ENCODE results near the gene SLC7A7. TPM values are rescaled to one million over a fixed set of nuclear protein-coding genes. Genes with fewer than 3 reads are reported as not detected.
"Not testable (repeated sequence)": the region's sequence is repeated elsewhere in the genome, so short reads cannot be mapped to it uniquely, and the experiment has no call there.

The SLC7A7 gene
- total RNA-seq, 1 donor from 2014 or later: 7.6 TPM

DNA sequence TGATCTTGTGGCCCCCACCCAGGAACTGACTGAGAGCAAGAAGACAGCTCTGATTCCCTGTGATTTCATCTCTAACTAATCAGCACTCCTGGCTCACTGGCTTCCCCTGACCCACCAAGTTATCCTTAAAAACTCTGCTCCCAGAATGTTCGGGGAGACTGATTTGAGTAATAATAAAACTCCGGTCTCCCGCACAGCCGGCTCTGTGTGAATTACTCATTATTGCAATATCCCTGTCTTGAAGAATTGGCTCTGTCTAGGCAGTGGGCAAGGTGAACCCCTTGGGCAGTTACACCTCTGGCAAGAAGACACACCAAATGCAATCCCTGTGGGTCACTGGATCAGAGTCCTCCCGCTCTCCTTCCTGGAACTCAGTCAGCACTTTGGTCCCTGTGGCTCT, 21.3 kb downstream of the SLC7A7 start:
- Histone ChIP-seq H3K9me3 (no peaks in the 10 kb centered on the region), H3K36me3 (no peaks in the 10 kb centered on the region), H3K4me3 (no peak overlapping the region), H3K27me3 (no peaks in the 10 kb centered on the region), H3K4me1 (no peaks in the 10 kb centered on the region), H3K27ac (no peak overlapping the region)
- intact Hi-C loops (cut with DNase I): no loop called here
- no peak for DNase-seq (ENCODE audit: low spot score in 2 of 2)
- TF ChIP-seq, protein P1, sequence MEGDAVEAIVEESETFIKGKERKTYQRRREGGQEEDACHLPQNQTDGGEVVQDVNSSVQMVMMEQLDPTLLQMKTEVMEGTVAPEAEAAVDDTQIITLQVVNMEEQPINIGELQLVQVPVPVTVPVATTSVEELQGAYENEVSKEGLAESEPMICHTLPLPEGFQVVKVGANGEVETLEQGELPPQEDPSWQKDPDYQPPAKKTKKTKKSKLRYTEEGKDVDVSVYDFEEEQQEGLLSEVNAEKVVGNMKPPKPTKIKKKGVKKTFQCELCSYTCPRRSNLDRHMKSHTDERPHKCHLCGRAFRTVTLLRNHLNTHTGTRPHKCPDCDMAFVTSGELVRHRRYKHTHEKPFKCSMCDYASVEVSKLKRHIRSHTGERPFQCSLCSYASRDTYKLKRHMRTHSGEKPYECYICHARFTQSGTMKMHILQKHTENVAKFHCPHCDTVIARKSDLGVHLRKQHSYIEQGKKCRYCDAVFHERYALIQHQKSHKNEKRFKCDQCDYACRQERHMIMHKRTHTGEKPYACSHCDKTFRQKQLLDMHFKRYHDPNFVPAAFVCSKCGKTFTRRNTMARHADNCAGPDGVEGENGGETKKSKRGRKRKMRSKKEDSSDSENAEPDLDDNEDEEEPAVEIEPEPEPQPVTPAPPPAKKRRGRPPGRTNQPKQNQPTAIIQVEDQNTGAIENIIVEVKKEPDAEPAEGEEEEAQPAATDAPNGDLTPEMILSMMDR (IDR thresholded peaks at IDR 0.05): no peak

DNA sequence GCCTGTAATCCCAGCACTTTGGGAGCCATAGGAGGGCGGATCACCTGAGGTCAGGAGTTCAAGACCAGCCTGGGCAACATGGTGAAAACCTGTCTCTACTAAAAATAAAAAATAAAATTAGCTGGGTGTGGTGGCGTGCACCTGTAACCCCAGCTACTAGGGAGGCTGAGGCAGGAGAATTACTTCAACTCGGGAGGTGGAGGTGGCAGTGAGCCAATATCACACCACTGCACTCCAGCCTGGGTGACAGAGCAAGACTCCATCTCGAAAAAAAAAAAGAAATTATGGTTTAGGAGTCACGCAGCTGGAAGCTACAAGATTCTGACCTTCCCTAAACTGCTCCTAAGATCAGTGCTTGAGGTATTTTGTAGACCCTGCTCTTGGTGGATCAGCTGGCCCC, 21.7 kb downstream of the SLC7A7 start:
- intact Hi-C loops (cut with DNase I); H3K4me1 ChIP-seq; H3K27ac ChIP-seq; DNase-seq (ENCODE audit: low spot score in 2 of 2); H3K27me3 ChIP-seq; H3K36me3 ChIP-seq; H3K9me3 ChIP-seq; H3K4me3 ChIP-seq: not testable (repeated sequence)

DNA sequence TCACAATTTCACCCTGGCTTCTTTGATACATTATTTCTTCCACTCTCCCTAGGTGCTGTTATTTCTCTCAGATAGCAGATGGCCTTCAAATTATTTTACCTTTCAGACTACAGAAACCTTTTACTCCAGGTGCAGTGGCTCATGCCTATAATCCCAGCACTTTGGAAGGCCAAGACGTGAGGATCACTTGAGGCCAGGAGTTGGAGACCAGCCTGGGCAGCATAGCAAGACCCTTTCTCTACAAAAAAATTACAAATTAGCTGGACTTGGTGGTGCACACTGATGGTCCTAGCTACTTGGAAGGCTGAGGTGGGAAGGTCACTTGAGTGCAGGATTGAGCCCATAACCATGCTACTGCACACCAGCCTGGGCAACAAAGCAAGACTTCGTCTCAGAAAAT, 23.1 kb downstream of the SLC7A7 start:
- no peak overlapping the region for H3K4me3 ChIP-seq
- intact Hi-C loops (cut with DNase I): no loop called here

DNA sequence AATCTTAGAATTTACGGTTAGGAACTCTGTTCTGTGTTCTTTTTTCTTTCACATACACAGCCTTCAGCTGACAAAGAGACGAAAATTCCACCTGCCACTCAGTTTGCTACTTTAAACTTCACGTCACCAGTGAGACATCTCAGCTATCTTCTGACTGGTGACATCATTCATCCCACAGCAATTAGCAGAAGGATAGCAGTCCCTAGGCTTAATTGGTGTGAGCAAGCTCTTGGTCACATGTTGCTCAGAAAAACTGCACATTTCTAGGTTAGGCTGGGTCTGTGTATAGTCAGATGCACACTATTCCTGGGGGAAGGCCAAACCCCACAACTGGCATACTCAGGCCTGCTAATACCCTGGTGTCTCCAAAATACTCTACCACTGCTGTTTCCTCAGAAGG, 23.9 kb downstream of the SLC7A7 start:
- DNase-seq (ENCODE audit: low spot score in 2 of 2): no peak
- intact Hi-C loops (cut with DNase I): no loop called here
- Histone ChIP-seq H3K36me3 (no peaks in the 10 kb centered on the region), H3K27ac (no peak overlapping the region), H3K9me3 (no peaks in the 10 kb centered on the region), H3K4me1 (no peaks in the 10 kb centered on the region), H3K4me3 (no peak overlapping the region), H3K27me3 (no peaks in the 10 kb centered on the region)
- TF ChIP-seq, protein P1 (IDR thresholded peaks at IDR 0.05): no peak

More for the DNA sequence above, 23.1 kb downstream of the SLC7A7 start:
- H3K9me3 ChIP-seq: no peaks in the 10 kb centered on the region
- no peak overlapping the region for H3K27ac ChIP-seq
- H3K36me3 ChIP-seq: no peaks in the 10 kb centered on the region
- TF ChIP-seq, protein P1 (IDR thresholded peaks at IDR 0.05): no peak
- H3K27me3 ChIP-seq: no peaks in the 10 kb centered on the region
- DNase-seq (ENCODE audit: low spot score in 2 of 2): no peak
- H3K4me1 ChIP-seq: no peaks in the 10 kb centered on the region

DNA sequence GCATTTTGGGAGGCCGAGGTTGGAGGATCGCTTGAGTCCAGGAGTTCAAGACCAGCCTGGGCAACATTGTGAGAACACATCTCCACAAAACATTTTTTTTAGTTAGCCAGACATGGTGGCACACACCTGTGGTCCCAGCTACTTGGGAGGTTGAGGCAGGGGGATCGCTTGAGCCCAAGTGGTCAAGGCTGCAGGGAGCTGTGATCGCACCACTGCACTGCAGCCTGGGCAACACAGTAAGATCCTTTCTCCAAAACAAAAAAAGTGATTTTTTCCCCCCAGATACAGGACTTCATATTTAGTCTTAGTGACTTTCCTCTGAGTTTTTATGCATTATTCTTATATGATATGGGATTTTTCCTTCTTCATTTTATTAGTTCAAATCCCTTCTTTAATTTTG, 28.6 kb downstream of the SLC7A7 start:
- H3K4me1 ChIP-seq: no peaks in the 10 kb centered on the region
- intact Hi-C loops (cut with DNase I): no loop called here
- no peaks in the 10 kb centered on the region for H3K27me3 ChIP-seq
- H3K4me3 ChIP-seq: no peak overlapping the region
- DNase-seq (ENCODE audit: low spot score in 2 of 2): no peak
- H3K9me3 ChIP-seq: no peaks in the 10 kb centered on the region
- no peak overlapping the region for H3K27ac ChIP-seq
- no peaks in the 10 kb centered on the region for H3K36me3 ChIP-seq
- TF ChIP-seq, protein P1 (IDR thresholded peaks at IDR 0.05): no peak

DNA sequence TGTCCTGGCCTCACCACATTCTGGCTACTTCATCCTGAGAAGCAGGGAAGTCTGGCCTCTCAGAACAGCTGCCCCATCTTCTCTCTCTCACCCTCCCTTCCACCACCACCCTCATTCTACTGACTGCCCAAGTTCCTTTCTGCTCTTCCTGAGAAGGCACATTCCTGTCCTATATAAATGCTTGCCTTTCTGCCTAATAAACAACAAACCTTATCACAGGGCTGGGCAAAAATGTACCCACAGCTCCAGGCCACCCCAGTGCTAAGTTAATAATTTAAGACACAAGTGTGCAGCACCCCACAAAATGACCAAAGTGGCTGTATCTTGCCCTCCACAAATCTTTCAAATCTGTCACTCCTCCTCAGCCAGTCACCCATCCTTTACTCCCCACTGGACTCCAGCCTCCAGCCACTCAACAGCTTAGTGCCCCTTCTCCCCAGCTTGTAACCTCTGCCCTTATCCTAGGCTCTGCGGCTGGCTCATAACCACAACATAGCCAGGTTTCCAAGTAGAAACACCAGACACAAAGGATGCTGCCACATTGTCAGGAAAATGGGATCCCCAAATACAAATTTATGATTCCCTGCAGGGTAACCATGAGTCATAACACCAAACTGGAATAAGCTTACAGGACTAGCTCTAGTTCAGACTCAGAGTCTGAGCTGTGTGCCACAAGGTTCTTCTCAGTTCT, 33.8 kb downstream of the SLC7A7 start:
- intact Hi-C loops (cut with DNase I): no loop called here
- no peaks in the 10 kb centered on the region for H3K27me3 ChIP-seq
- TF ChIP-seq, protein P1 (IDR thresholded peaks at IDR 0.05): no peak
- H3K27ac ChIP-seq: peak overlapping the region; percentile 2 to 37
- no peaks in the 10 kb centered on the region for H3K9me3 ChIP-seq
- no peak for DNase-seq (ENCODE audit: low spot score in 2 of 2)
- no peaks in the 10 kb centered on the region for H3K4me1 ChIP-seq
- H3K36me3 ChIP-seq: no peaks in the 10 kb centered on the region
- no peak overlapping the region for H3K4me3 ChIP-seq

Data from ascending aorta (tissue), 2 donors.